ENCODE results near the gene TFB2M. TPM values are rescaled to one million over a fixed set of nuclear protein-coding genes. Genes with fewer than 3 reads are reported as not detected.

Gene TFB2M
- total RNA-seq, 2 experiments from 2014 or later: 10.8 to 11.1 TPM

- H3K4me3 Mint-ChIP-seq: no peak overlapping the region
- H3K27me3 Mint-ChIP-seq (ENCODE audit: low read depth): no peaks in the 10 kb centered on the region
- peaks cover 15% of the 10 kb centered on the region for H3K36me3 Mint-ChIP-seq (ENCODE audit: low read depth)
- CTCF ChIA-PET: no interaction called here
- H3K27ac Mint-ChIP-seq: no peak overlapping the region
- no peaks in the 10 kb centered on the region for H3K4me1 Mint-ChIP-seq (ENCODE audit: low read depth)
- intact Hi-C loops (cut with micrococcal nuclease): no loop called here
- no peaks in the 10 kb centered on the region for H3K9me3 Mint-ChIP-seq
- no peak for DNase-seq
These were observed 25.1 kb downstream of the TFB2M start for GRCh38 chr1:246540738-246541491.

- no peak for DNase-seq
- CTCF ChIA-PET: interaction anchor here (0.7 to 1.3 kb wide), 2 partner anchors 11 to 229 kb away, joined by 3 to 4 read pairs; no protein-coding TSS in a partner anchor
- no peaks in the 10 kb centered on the region for H3K27me3 Mint-ChIP-seq (ENCODE audit: low read depth)
- peaks cover 6% of the 10 kb centered on the region for H3K36me3 Mint-ChIP-seq (ENCODE audit: low read depth)
- intact Hi-C loops (cut with micrococcal nuclease): no loop called here
- no peaks in the 10 kb centered on the region for H3K4me1 Mint-ChIP-seq (ENCODE audit: low read depth)
- H3K27ac Mint-ChIP-seq: no peak overlapping the region
- no peak overlapping the region for H3K4me3 Mint-ChIP-seq
- no peaks in the 10 kb centered on the region for H3K9me3 Mint-ChIP-seq
These were observed 28.2 kb downstream of the TFB2M start for GRCh38 chr1:246537887-246538286.

GRCh38 chr1:246537441-246537840 lies 28.6 kb downstream of the TFB2M start:
- Mint-ChIP-seq H3K27me3 (ENCODE audit: low read depth) (no peaks in the 10 kb centered on the region), H3K36me3 (ENCODE audit: low read depth) (peaks cover 6% of the 10 kb centered on the region), H3K27ac (no peak overlapping the region), H3K4me1 (ENCODE audit: low read depth) (no peaks in the 10 kb centered on the region), H3K9me3 (no peaks in the 10 kb centered on the region), H3K4me3 (no peak overlapping the region)
- DNase-seq: no peak
- CTCF ChIA-PET: interaction anchor here (1.3 kb wide), 1 partner anchor 11 kb away, joined by 3 read pairs; no protein-coding TSS in a partner anchor
- intact Hi-C loops (cut with micrococcal nuclease): no loop called here

GRCh38 chr1:246534114-246534513 lies 31.9 kb downstream of the TFB2M start:
- Mint-ChIP-seq H3K27me3 (ENCODE audit: low read depth) (no peaks in the 10 kb centered on the region), H3K4me1 (ENCODE audit: low read depth) (no peaks in the 10 kb centered on the region), H3K9me3 (peaks cover 10% of the 10 kb centered on the region), H3K27ac (no peak overlapping the region), H3K4me3 (no peak overlapping the region), H3K36me3 (ENCODE audit: low read depth) (peaks cover 3% of the 10 kb centered on the region)
- no peak for DNase-seq
- intact Hi-C loops (cut with micrococcal nuclease): no loop called here
- CTCF ChIA-PET: no interaction called here

GRCh38 chr1:246533371-246533905 lies 32.6 kb downstream of the TFB2M start:
- H3K4me1 Mint-ChIP-seq (ENCODE audit: low read depth): no peaks in the 10 kb centered on the region
- H3K36me3 Mint-ChIP-seq (ENCODE audit: low read depth): peaks cover 3% of the 10 kb centered on the region
- H3K27ac Mint-ChIP-seq: no peak overlapping the region
- intact Hi-C loops (cut with micrococcal nuclease): no loop called here
- no peak for DNase-seq
- H3K9me3 Mint-ChIP-seq: peaks cover 10% of the 10 kb centered on the region
- CTCF ChIA-PET: interaction anchor here (1.1 kb wide), 1 partner anchor 15 kb away, joined by 3 read pairs; no protein-coding TSS in a partner anchor
- H3K27me3 Mint-ChIP-seq (ENCODE audit: low read depth): no peaks in the 10 kb centered on the region
- no peak overlapping the region for H3K4me3 Mint-ChIP-seq

- Mint-ChIP-seq H3K27ac (no peak overlapping the region), H3K9me3 (peaks cover 10% of the 10 kb centered on the region), H3K27me3 (ENCODE audit: low read depth) (no peaks in the 10 kb centered on the region), H3K4me3 (no peak overlapping the region), H3K4me1 (ENCODE audit: low read depth) (no peaks in the 10 kb centered on the region), H3K36me3 (ENCODE audit: low read depth) (peaks cover 3% of the 10 kb centered on the region)
- intact Hi-C loops (cut with micrococcal nuclease): loop anchor here (1.0 kb wide), 1 partner anchor 35 kb away; no protein-coding TSS in a partner anchor
- CTCF ChIA-PET: interaction anchor here (1.4 to 2.0 kb wide), 3 partner anchors 10 to 40 kb away, joined by 4 to 6 read pairs (median 6); no protein-coding TSS in a partner anchor
- no peak for DNase-seq
These were observed 33.5 kb downstream of the TFB2M start for GRCh38 chr1:246532519-246532918.

- CTCF ChIA-PET: interaction anchor here (0.6 to 2.0 kb wide), 5 partner anchors 12 to 1126 kb away, joined by 3 to 6 read pairs (median 3); no protein-coding TSS in a partner anchor
- Mint-ChIP-seq H3K4me3 (no peak overlapping the region), H3K27me3 (ENCODE audit: low read depth) (no peaks in the 10 kb centered on the region), H3K27ac (no peak overlapping the region), H3K36me3 (ENCODE audit: low read depth) (peaks cover 3% of the 10 kb centered on the region), H3K4me1 (ENCODE audit: low read depth) (peaks cover 2% of the 10 kb centered on the region), H3K9me3 (peaks cover 10% of the 10 kb centered on the region)
- no peak for DNase-seq
- intact Hi-C loops (cut with micrococcal nuclease): no loop called here
These were observed 35.6 kb downstream of the TFB2M start for GRCh38 chr1:246530482-246530881.

- CTCF ChIA-PET: no interaction called here
- Mint-ChIP-seq H3K4me1 (ENCODE audit: low read depth) (peaks cover 2% of the 10 kb centered on the region), H3K27ac (no peak overlapping the region), H3K9me3 (peaks cover 10% of the 10 kb centered on the region), H3K27me3 (ENCODE audit: low read depth) (no peaks in the 10 kb centered on the region), H3K4me3 (no peak overlapping the region), H3K36me3 (ENCODE audit: low read depth) (peaks cover 3% of the 10 kb centered on the region)
- intact Hi-C loops (cut with micrococcal nuclease): no loop called here
- no peak for DNase-seq
These were observed 36.9 kb downstream of the TFB2M start for GRCh38 chr1:246528933-246529731.

- H3K36me3 Mint-ChIP-seq (ENCODE audit: low read depth): peaks cover 3% of the 10 kb centered on the region
- H3K4me1 Mint-ChIP-seq (ENCODE audit: low read depth): peaks cover 2% of the 10 kb centered on the region
- DNase-seq: no peak
- no peak overlapping the region for H3K27ac Mint-ChIP-seq
- H3K27me3 Mint-ChIP-seq (ENCODE audit: low read depth): no peaks in the 10 kb centered on the region
- CTCF ChIA-PET: no interaction called here
- intact Hi-C loops (cut with micrococcal nuclease): no loop called here
- peaks cover 10% of the 10 kb centered on the region for H3K9me3 Mint-ChIP-seq
- H3K4me3 Mint-ChIP-seq: no peak overlapping the region
These were observed 38.5 kb downstream of the TFB2M start for GRCh38 chr1:246527402-246528088.

GRCh38 chr1:246526915-246527314 lies 39.1 kb downstream of the TFB2M start:
- CTCF ChIA-PET: no interaction called here
- no peak overlapping the region for H3K4me3 Mint-ChIP-seq
- peaks cover 3% of the 10 kb centered on the region for H3K36me3 Mint-ChIP-seq (ENCODE audit: low read depth)
- DNase-seq: no peak
- H3K27ac Mint-ChIP-seq: no peak overlapping the region
- peaks cover 2% of the 10 kb centered on the region for H3K4me1 Mint-ChIP-seq (ENCODE audit: low read depth)
- no peaks in the 10 kb centered on the region for H3K27me3 Mint-ChIP-seq (ENCODE audit: low read depth)
- intact Hi-C loops (cut with micrococcal nuclease): no loop called here
- peaks cover 10% of the 10 kb centered on the region for H3K9me3 Mint-ChIP-seq

GRCh38 chr1:246526380-246526779 lies 39.7 kb downstream of the TFB2M start:
- no peaks in the 10 kb centered on the region for H3K27me3 Mint-ChIP-seq (ENCODE audit: low read depth)
- peaks cover 10% of the 10 kb centered on the region for H3K9me3 Mint-ChIP-seq
- H3K4me1 Mint-ChIP-seq (ENCODE audit: low read depth): peaks cover 2% of the 10 kb centered on the region
- H3K27ac Mint-ChIP-seq: no peak overlapping the region
- peaks cover 3% of the 10 kb centered on the region for H3K36me3 Mint-ChIP-seq (ENCODE audit: low read depth)
- no peak overlapping the region for H3K4me3 Mint-ChIP-seq
- intact Hi-C loops (cut with micrococcal nuclease): no loop called here
- CTCF ChIA-PET: no interaction called here
- DNase-seq: no peak

GRCh38 chr1:246519514-246519913 lies 46.5 kb downstream of the TFB2M start:
- H3K36me3 Mint-ChIP-seq (ENCODE audit: low read depth): peaks cover 2% of the 10 kb centered on the region
- H3K27ac Mint-ChIP-seq: no peak overlapping the region
- intact Hi-C loops (cut with micrococcal nuclease): no loop called here
- peaks cover under 1% of the 10 kb centered on the region for H3K4me1 Mint-ChIP-seq (ENCODE audit: low read depth)
- H3K9me3 Mint-ChIP-seq: peaks cover 12% of the 10 kb centered on the region
- CTCF ChIA-PET: no interaction called here
- no peaks in the 10 kb centered on the region for H3K27me3 Mint-ChIP-seq (ENCODE audit: low read depth)
- no peak overlapping the region for H3K4me3 Mint-ChIP-seq
- DNase-seq: no peak

Measured in activated naive CD4-positive, alpha-beta T cell treated with anti-CD3 and anti-CD28 coated beads for 36 hours (primary cell).